GM19468 (cell line): ENCODE data around the gene PI4K2B.
"Not testable (repeated sequence)": the region's sequence is repeated elsewhere in the genome, so short reads cannot be mapped to it uniquely, and the experiment has no call there.

Experiments used
- ATAC-seq: cut with Tn5 transposase; IDR thresholded peaks from one replicate; pipeline ENCODE4 v1.9.1; 2021; ENCODE audit warnings: mild to moderate bottlenecking, moderate library complexity, moderate number of reproducible peaks; ENCODE audit not compliant: unreplicated experiment; ENCODE audit errors: extremely low read depth

Gene PI4K2B

DNA sequence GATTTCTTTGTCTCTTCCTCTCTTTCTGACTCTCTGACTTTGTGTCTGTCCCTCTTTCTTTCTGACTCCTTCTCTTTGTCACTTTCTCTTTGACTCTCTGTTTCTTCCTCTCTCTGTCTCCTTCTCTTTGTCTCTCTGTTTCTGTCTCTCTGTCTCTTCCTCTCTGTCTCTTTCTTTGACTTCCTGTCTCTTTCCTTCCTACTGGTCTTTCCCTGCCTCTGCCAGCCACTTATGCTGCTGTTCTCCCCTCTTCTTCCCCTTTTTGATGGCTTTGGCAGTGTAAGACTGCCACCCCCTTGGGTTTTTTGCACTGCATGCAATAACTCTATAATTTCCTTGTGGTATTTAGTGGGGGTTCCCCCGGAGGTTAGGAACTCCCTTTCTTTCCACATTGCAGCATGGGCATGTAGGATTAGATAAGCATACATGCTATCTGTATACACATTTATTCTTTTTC lies 6.9 kb downstream of the PI4K2B start:
- not testable (repeated sequence) for ATAC-seq

GRCh38 chr4:25242195-25242594 lies 8.4 kb downstream of the PI4K2B start:
- ATAC-seq: not testable (repeated sequence)

- ATAC-seq: no peak
These were observed 11.3 kb downstream of the PI4K2B start for GRCh38 chr4:25245181-25245580.

DNA sequence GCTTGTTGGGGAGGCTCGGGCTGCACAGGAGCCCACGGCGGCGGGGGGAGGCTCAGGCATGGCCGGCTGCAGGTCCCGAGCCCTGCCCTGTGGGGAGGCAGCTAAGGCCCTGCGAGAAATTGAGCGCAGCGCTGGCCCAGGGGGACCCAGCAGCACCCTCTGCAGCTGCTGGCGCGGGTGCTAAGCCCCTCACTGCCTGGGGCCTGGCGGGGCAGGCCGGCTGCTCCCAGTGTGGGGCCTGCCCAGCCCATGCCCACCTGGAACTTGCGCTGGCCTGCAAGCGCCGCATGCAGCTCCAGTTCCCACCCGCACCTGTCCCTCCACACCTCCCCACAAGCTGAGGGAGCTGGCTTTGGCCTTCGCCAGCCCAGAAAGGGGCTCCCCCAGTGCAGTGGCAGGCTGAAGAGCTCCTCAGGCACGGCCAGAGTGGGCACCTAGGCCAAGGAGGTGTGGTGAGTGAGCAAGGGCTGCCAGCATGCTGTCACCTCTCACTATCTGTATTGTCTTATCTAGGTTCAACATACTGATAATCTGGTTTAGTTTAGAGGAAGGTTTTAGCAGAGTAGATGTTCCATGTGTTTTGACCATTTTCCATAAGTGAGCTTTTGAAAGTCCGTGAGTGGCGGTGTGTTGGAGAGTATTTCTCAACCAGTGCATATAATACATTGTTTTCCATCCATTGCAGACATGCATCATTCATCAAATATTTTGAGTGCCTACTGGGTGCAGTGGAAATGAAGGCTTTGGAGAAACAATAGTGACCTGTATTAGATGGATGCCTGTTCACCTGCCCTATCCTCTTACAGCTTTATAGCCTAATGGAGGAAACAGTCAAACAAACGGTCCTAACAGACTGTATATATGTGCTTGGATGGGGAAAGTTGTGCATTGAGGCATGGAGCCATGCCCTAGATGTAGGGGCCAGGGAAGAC lies 13.1 kb downstream of the PI4K2B start:
- ATAC-seq: no peak

GRCh38 chr4:25248875-25249274 lies 15.0 kb downstream of the PI4K2B start:
- not testable (repeated sequence) for ATAC-seq

DNA sequence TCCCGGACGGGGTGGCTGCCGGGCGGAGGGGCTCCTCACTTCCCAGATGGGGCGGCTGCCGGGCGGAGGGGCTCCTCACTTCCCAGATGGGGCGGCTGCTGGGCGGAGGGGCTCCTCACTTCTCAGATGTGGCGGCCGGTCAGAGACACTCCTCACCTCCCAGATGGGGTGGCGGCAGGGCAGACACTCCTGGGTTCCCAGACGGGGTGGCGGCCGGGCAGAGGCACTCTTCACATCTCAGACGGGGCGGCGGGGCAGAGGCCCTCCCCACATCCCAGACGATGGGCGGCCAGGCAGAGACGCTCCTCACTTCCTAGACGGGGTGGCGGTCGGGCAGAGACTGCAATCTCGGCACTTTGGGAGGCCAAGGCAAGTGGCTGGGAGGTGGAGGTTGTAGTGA lies 15.7 kb downstream of the PI4K2B start:
- ATAC-seq: not testable (repeated sequence)

DNA sequence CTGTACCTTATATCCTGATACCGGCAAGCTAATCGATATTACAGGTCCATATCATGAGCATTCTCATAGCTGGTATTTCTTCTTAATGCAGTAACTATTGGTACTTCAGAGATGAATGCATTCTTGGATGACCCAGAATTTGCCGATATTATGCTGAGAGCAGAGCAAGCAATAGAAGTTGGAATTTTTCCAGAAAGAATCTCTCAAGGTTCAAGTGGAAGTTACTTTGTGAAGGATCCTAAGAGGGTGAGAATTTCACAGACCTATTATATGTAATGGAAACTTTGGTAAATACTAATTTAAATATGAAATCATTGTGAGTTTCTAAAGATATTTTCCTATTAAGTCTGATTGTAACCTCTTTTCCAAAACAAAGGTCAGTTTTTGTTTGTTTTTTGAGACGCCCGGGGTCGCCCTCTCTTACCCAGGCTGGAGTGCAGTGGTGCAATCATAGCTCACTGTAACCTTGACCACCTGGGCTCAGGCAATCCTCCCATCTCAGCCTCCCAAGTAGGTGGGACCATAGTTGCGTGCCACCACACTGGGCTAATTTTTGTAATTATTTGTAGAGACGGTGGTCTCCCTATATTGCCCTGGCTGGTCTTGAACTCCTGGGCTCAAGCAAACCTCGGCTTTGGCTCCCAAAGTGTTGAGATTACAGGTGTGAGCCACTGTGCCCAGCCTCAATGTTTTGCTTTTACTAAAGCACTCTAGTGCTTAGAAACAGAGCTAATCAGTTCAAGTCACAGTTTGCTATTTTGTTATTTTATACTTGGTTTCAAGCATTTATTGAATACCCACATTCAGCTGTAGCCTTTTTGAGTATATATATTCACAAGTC lies 18.6 kb downstream of the PI4K2B start:
- no peak for ATAC-seq

DNA sequence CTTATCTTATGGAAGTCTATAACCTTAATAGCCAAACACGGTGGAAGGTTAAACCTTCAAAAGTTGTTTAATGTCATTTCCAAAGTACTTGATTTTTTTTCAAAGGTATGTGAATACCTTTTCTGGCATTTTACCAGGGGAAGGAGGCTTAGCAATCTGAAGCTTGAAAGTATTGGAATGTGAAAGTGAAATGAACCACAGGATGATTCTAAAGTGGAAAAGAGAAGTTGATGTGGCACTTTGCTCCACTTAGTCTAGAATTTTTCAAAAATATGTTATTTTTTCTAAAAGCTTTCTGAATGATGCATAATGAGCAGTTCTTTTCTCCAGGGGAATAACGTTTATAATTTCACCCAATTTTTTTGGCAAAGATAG lies 19.2 kb downstream of the PI4K2B start:
- no peak for ATAC-seq

DNA sequence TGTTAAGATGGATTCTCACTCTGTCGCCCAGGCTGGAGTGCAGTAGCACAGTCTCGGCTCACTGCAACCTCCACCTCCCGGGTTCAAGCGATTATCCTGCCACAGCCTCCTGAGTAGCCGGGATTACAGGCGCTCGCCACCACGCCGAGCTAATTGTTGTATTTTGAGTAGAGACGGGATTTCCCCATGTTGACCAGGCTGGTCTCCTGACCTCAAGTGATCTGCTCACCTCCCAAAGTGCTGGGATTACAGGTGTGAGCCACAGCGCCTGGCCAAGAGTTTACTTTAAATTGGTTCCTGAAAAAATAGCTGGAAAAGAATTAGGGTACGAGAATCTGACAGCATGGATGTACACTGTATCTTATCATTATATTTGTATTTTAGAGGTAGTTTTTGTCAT lies 20.0 kb downstream of the PI4K2B start:
- not testable (repeated sequence) for ATAC-seq

DNA sequence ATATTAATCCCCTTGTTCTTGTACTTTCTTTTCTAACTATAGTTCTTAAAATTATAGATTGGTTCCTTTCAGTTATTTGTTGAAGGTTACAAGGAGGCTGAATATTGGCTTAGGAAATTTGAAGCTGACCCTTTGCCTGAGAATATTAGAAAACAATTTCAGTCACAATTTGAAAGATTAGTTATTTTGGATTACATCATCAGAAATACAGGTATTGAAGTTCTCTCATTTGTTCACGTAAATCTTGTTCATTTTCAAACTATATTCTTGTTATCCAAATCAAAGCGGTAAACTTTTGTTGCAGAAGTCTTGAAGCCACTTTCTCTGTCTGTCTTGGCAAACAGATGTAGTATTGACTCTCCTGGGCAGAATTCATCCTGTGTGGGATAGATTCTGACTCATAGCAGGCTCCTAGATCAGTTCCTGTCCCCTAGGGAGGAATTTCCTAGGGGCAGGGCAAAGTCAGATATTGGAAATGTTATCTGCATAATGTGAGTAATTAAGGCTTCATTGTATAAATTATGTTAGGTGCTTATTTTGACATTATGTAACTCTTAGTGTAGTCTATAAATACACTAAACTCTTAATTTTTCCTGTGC lies 25.2 kb downstream of the PI4K2B start:
- ATAC-seq: no peak

- ATAC-seq: no peak
These were observed 38.0 kb downstream of the PI4K2B start for GRCh38 chr4:25271866-25272265.

DNA sequence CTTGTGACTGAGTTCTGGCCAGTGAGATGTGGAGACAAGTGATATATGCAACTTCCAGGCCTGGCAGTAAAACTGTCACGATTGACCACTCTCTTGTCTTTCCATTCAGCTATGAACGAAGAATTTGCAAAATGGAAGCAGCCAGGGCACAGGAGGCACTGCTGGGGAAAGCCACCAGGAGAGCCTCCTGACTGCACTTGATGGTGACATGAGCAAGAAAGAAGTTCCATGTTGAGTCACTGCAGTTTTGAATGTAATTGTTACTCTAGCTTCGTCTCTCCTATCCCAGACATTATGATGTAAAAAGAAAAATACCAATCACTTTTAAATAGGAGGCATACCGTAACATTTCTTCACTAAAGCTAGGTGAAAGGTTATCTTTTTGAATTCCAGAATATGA lies 46.4 kb downstream of the PI4K2B start:
- ATAC-seq: no peak

DNA sequence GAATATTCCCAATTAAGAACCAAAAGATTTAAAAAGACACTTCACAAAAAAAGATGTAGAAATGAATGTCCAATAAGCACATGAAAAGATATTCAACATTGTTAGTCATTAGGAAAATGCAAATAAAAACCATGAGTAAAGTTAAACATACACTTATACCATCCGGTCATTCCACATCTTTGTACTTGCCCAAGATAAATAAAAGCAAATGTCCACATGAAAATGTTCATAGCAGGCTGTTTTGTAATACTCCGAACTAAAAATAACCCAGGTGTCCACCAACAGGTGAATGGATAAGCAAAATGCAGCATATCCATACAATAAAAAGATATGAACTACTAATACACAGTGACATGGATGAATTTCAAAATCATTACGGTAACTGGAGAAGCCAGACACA lies 50.1 kb downstream of the PI4K2B start:
- no peak for ATAC-seq

GRCh38 chr4:25284466-25284865 lies 50.6 kb downstream of the PI4K2B start:
- ATAC-seq: no peak

DNA sequence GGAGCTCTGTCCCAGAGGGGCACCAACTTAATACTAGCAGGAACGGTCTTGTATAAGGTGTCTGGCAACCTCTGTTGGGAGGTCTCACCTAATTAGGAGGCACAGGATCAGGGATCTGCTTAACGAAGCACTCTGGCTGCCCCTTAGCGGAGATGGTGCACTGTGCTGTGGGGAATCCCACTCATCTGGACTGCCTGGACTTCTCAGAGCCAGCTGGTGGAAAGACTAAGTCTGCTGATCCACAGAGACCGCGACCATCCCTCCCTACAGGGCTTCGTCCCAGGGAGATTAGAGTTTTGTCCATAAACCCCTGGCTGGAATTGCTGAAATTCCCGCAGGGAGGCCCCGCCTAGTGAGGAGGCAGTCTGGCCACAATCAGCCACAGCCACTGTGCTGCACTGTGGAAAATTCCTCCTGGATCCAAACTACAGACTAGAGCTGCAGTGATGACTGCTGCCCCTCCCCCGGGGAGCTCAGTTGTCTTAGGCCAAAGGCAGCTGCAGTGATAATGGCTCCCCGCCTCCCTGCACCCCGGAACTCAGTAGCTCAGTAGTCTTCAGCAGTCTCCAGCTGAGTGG lies 56.7 kb downstream of the PI4K2B start:
- ATAC-seq: no peak

DNA sequence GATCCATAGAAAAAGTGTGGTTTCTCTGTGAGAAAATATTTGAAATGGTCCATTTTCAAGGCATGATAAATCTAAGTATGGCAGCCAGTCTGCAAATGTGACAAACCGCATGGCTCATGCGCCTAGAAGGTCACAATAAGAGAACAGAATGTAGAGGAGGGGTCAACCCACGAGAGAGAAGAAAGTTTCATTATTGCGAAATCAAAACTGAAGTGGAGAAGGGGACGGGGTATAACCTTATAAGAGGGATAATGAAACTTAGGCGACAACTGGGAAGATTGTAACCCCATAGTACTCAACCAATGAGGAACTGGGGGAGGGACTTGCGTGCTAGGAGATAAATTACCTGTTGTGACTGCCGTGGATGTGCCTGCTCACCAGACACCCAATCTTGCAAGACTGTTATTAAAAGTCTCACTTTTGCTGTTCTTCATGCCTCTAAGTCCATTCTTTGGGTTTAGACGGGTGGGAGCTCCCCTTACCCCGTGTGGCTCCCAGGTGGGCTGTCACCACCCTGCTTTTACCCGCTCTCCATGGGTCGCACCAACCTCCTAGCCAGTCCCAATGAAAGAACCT lies 57.4 kb downstream of the PI4K2B start:
- ATAC-seq: no peak

DNA sequence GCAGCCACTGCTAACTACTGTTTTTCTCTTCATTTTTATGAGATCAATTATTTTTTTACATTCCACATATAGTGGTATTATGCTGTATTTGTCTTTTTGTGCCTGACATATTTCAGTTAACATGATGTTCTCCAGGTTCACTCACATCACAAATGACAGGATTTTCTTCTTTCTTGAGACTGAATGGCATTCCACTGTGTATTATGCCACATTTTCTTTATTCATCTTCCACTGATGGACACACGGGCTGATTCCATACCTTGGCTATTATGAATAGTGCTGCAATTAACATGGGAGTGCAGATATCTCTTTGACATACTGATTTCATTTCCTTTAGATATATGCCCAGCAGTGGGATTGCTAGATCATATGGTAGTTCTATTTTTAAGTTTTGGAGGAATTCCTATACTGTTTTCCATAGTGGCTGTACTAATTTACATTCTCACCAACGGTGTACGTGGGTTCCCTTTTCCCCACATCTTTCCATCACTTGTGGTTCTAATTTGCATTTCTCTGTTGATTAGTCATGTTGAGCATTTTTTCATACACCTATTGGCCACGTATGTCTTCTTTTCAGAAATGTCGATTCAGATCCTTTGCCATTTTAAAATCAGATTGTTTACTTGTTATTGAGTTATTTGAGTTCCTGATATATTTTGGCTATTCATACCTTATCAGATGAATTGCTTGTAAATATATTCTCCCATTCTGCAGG lies 63.9 kb downstream of the PI4K2B start:
- no peak for ATAC-seq

DNA sequence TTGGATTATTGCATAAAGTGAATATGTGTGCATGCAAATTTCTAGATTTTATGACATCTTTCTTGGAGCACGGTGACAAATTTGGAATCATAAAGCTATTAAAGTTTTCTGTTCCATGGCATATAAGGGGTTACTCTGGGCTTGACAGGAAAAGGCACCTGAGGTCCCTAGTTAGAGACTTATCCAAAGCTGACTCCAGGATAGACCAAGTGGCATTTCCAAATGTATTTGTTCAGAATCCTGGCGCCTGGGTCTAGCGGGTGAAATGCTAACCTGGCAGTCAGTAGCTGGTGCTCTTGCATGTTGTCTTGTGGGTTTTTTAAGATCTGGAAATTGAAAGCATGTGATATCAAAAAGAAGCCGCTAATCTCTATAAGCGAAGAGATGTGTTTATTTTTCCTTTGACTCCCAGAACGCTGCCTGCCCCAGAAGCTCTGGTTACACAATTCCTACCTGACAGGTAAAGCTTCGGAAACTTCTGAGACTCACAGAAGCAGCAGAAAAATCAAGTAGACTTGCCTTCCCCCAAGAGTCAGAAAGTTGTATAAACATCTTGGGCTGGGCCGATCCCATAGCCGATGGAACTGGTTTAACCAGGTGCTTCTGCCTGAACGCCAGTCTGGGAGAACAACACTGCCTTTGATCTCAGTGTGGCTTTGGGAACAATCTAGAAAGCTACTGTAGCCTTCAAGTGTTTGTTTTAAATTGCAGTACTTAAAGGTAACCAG lies 65.8 kb downstream of the PI4K2B start:
- ATAC-seq: no peak

- ATAC-seq: no peak
These were observed 67.6 kb downstream of the PI4K2B start for GRCh38 chr4:25301471-25301870.
